ENCODE measurements around the gene GRM1. TPM values are rescaled to one million over a fixed set of nuclear protein-coding genes. Genes with fewer than 3 reads are reported as not detected.
"Not testable (repeated sequence)": the region's sequence is repeated elsewhere in the genome, so short reads cannot be mapped to it uniquely, and the experiment has no call there.

Gene GRM1
- total RNA-seq, 1 donor from 2014 or later = not detected

DNA sequence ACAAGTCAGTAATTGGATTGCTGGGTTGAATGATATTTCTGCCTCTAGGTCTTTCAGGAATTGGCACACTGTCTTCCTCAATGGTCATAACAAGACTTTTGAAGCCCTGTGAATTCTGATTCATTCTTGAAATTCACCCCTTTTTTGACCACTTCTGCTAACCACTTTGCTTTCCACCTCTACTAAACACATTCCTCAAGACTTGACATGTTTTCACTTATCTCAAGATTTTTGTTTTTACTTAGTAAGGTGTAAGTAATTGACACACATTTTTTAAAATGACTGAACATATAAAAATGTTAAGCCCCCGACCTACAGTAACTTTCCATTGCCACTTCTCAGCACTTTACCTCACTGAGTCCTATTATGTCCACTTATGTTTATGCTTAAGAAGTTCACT, 239.1 kb downstream of the GRM1 start:
- no peak for DNase-seq (ENCODE audit: extremely low spot score, unreplicated experiment)
- no peak overlapping the region for H3K27ac Mint-ChIP-seq (ENCODE audit: unreplicated experiment)
- no peaks in the 10 kb centered on the region for H3K9me3 Mint-ChIP-seq (ENCODE audit: unreplicated experiment)
- H3K4me3 Mint-ChIP-seq (ENCODE audit: unreplicated experiment) = no peak overlapping the region
- H3K4me1 Mint-ChIP-seq (ENCODE audit: unreplicated experiment) = no peaks in the 10 kb centered on the region
- H3K36me3 Mint-ChIP-seq (ENCODE audit: unreplicated experiment) = no peaks in the 10 kb centered on the region
- peaks cover 4% of the 10 kb centered on the region for H3K27me3 Mint-ChIP-seq (ENCODE audit: unreplicated experiment)
- TF ChIP-seq, protein P1, sequence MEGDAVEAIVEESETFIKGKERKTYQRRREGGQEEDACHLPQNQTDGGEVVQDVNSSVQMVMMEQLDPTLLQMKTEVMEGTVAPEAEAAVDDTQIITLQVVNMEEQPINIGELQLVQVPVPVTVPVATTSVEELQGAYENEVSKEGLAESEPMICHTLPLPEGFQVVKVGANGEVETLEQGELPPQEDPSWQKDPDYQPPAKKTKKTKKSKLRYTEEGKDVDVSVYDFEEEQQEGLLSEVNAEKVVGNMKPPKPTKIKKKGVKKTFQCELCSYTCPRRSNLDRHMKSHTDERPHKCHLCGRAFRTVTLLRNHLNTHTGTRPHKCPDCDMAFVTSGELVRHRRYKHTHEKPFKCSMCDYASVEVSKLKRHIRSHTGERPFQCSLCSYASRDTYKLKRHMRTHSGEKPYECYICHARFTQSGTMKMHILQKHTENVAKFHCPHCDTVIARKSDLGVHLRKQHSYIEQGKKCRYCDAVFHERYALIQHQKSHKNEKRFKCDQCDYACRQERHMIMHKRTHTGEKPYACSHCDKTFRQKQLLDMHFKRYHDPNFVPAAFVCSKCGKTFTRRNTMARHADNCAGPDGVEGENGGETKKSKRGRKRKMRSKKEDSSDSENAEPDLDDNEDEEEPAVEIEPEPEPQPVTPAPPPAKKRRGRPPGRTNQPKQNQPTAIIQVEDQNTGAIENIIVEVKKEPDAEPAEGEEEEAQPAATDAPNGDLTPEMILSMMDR (IDR thresholded peaks at IDR 0.05) = no peak

DNA sequence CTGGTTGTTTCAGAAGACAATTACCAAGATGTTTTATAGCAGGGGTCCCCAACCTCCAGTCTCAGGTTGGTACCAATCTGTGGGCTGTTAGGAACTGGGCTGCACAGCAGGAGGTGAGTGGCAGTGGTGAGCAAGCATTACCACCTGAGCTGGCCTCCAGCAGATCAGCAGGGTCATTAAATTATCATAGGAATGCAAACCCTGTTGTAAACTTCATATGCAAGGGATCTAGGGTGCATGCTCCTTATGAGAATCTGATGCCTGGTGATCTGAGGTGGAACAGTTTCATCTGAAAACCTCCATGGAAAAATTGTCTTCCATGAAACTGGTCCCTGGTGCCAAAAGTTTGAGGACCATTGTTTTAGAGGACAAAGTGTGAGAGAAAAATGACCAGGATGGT, 240.6 kb downstream of the GRM1 start:
- Mint-ChIP-seq H3K27me3 (ENCODE audit: unreplicated experiment) (peaks cover 7% of the 10 kb centered on the region), H3K9me3 (ENCODE audit: unreplicated experiment) (no peaks in the 10 kb centered on the region), H3K36me3 (ENCODE audit: unreplicated experiment) (no peaks in the 10 kb centered on the region), H3K4me1 (ENCODE audit: unreplicated experiment) (no peaks in the 10 kb centered on the region), H3K4me3 (ENCODE audit: unreplicated experiment) (no peak overlapping the region), H3K27ac (ENCODE audit: unreplicated experiment) (no peak overlapping the region)
- TF ChIP-seq, protein P1 (IDR thresholded peaks at IDR 0.05) = no peak
- no peak for DNase-seq (ENCODE audit: extremely low spot score, unreplicated experiment)

DNA sequence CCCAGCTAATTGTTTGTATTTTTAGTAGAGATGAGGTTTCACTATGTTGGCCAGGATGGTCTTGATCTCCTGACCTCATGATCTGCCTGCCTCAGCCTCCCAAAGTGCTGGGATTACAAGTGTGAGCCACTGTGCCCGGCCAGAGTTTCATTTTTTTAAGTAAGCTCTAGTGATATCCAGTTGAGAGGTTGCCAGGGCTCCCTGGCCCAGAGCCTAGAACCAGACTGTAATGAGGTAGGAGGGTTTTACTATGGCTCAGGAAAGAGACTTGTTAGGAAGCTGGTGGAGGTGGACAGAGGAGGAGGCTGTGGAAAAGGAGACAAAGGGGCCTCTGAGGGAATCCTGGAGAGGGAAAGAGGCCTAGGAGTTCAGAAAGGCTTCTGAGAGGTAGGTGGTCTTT, 242.3 kb downstream of the GRM1 start:
- H3K4me3 Mint-ChIP-seq (ENCODE audit: unreplicated experiment); H3K4me1 Mint-ChIP-seq (ENCODE audit: unreplicated experiment); H3K27ac Mint-ChIP-seq (ENCODE audit: unreplicated experiment); H3K36me3 Mint-ChIP-seq (ENCODE audit: unreplicated experiment); H3K9me3 Mint-ChIP-seq (ENCODE audit: unreplicated experiment); DNase-seq (ENCODE audit: extremely low spot score, unreplicated experiment); H3K27me3 Mint-ChIP-seq (ENCODE audit: unreplicated experiment): not testable (repeated sequence)

DNA sequence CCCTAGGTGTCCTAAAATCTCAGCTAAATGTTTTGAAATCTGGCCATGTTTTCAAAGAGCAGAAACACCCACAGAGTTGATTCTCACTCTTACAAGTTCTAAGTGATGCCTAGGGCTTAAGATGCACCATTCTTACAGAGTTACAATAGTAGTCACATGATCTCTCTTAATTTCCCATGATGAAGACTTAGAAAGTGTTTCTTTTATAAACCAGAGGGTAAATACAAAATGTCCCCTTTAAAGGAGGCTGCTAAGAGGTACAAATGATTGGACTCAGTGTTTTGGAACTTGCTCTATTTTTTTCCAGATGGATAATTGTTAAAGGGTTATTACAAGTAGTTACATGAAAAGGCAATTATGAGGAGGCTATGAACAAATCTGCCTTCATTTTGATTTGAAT, 244.6 kb downstream of the GRM1 start:
- no peak overlapping the region for H3K27ac Mint-ChIP-seq (ENCODE audit: unreplicated experiment)
- no peak for DNase-seq (ENCODE audit: extremely low spot score, unreplicated experiment)
- H3K4me1 Mint-ChIP-seq (ENCODE audit: unreplicated experiment) = peaks cover 1% of the 10 kb centered on the region
- TF ChIP-seq, protein P1 (IDR thresholded peaks at IDR 0.05) = no peak
- H3K36me3 Mint-ChIP-seq (ENCODE audit: unreplicated experiment) = no peaks in the 10 kb centered on the region
- peaks cover 10% of the 10 kb centered on the region for H3K27me3 Mint-ChIP-seq (ENCODE audit: unreplicated experiment)
- no peak overlapping the region for H3K4me3 Mint-ChIP-seq (ENCODE audit: unreplicated experiment)
- H3K9me3 Mint-ChIP-seq (ENCODE audit: unreplicated experiment) = no peaks in the 10 kb centered on the region

DNA sequence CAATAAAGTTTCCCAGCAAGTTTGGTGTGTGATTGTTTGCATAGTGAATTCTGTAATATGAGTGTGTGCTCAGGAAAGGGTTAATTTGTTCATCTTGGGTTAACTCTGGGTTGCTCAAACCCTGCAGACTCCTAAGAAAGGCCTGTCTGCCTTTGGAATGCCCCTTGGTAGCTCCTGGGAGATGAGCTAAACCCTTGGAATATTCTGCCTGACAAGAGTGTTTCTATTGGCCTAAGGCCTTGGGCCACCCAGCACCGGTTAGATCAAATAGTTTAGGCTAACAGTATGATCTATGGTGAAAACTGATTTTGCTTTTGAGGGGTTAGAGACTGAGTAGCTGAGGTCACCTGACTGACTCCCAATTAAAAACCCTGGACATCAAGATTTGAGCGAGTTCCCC, 248.3 kb downstream of the GRM1 start:
- peaks cover 1% of the 10 kb centered on the region for H3K4me1 Mint-ChIP-seq (ENCODE audit: unreplicated experiment)
- TF ChIP-seq, protein P1 (IDR thresholded peaks at IDR 0.05) = no peak
- DNase-seq (ENCODE audit: extremely low spot score, unreplicated experiment) = no peak
- H3K4me3 Mint-ChIP-seq (ENCODE audit: unreplicated experiment) = no peak overlapping the region
- no peaks in the 10 kb centered on the region for H3K9me3 Mint-ChIP-seq (ENCODE audit: unreplicated experiment)
- no peak overlapping the region for H3K27ac Mint-ChIP-seq (ENCODE audit: unreplicated experiment)
- H3K36me3 Mint-ChIP-seq (ENCODE audit: unreplicated experiment) = no peaks in the 10 kb centered on the region
- H3K27me3 Mint-ChIP-seq (ENCODE audit: unreplicated experiment) = peaks cover 5% of the 10 kb centered on the region
